ENCODE results near the gene GHDC. TPM values are rescaled to one million over a fixed set of nuclear protein-coding genes. Genes with fewer than 3 reads are reported as not detected.
A peak's percentile ranks its signal among the peaks of the same experiment; 100 is the strongest.

GHDC gene
- total RNA-seq, 2 experiments from 2014 or later: 12.3 to 14.9 TPM

- peaks cover 43% of the 10 kb centered on the region for H3K4me1 Mint-ChIP-seq (ENCODE audit: low read depth)
- peaks cover 21% of the 10 kb centered on the region for H3K27me3 Mint-ChIP-seq
- POLR2A ChIA-PET: interaction anchor here (1.0 to 1.6 kb wide), 5 partner anchors 11 to 206 kb away, joined by 3 to 5 read pairs (median 4); partner anchors contain the start of genes GHDC, STAT5A and STAT5B
- no peaks in the 10 kb centered on the region for H3K36me3 Mint-ChIP-seq (ENCODE audit: low read depth)
- ATAC-seq (no peak), DNase-seq (no peak)
- peak overlapping the region; percentile 75 for H3K27ac Mint-ChIP-seq
- peak overlapping the region; percentile 82 for H3K4me3 Mint-ChIP-seq
- intact Hi-C loops (cut with micrococcal nuclease): no loop called here
- TF ChIP-seq CTCF (IDR thresholded peaks at IDR 0.05): no peak
- CTCF ChIA-PET: interaction anchor here (0.5 to 4.9 kb wide), 11 partner anchors 10 to 344 kb away, joined by 3 to 28 read pairs (median 3); partner anchors contain the start of genes GHDC and KAT2A
- no peaks in the 10 kb centered on the region for H3K9me3 Mint-ChIP-seq
These were observed 11.2 kb downstream of the GHDC start for GRCh38 chr17:42182927-42183734.

- ATAC-seq (no peak), DNase-seq (no peak)
- no peak overlapping the region for H3K27ac Mint-ChIP-seq
- H3K27me3 Mint-ChIP-seq: peaks cover 21% of the 10 kb centered on the region
- ChIA-PET POLR2A (interaction anchor here (0.9 to 2.3 kb wide), 5 partner anchors 8 to 131 kb away, joined by 3 to 9 read pairs (median 5); partner anchors contain the start of gene GHDC), CTCF (interaction anchor here (0.5 to 4.9 kb wide), 22 partner anchors 8 to 493 kb away, joined by 3 to 28 read pairs (median 4); partner anchors contain the start of genes DHX58, DNAJC7, EIF1 and GHDC)
- H3K9me3 Mint-ChIP-seq: no peaks in the 10 kb centered on the region
- H3K36me3 Mint-ChIP-seq (ENCODE audit: low read depth): no peaks in the 10 kb centered on the region
- no peak for TF ChIP-seq CTCF (IDR thresholded peaks at IDR 0.05)
- H3K4me1 Mint-ChIP-seq (ENCODE audit: low read depth): peaks cover 43% of the 10 kb centered on the region
- intact Hi-C loops (cut with micrococcal nuclease): no loop called here
- peak overlapping the region; percentile 59 for H3K4me3 Mint-ChIP-seq
These were observed 12.5 kb downstream of the GHDC start for GRCh38 chr17:42181851-42182207.

- H3K4me1 Mint-ChIP-seq (ENCODE audit: low read depth): peaks cover 43% of the 10 kb centered on the region
These were observed 13.1 kb downstream of the GHDC start, which contains the start of gene KCNH4 for GRCh38 chr17:42180922-42181850. Gene KCNH4 (minus strand): TSS chr17:42181142. CDS start chr17:42180945, 197 bp downstream.

GRCh38 chr17:42180411-42180921, 13.8 kb downstream of the GHDC start:
- H3K4me3 Mint-ChIP-seq: peak overlapping the region; percentile 49
- intact Hi-C loops (cut with micrococcal nuclease): no loop called here
- no peaks in the 10 kb centered on the region for H3K9me3 Mint-ChIP-seq
- H3K36me3 Mint-ChIP-seq (ENCODE audit: low read depth): no peaks in the 10 kb centered on the region
- peaks cover 43% of the 10 kb centered on the region for H3K4me1 Mint-ChIP-seq (ENCODE audit: low read depth)
- ChIA-PET POLR2A (interaction anchor here (0.6 to 2.3 kb wide), 6 partner anchors 10 to 109 kb away, joined by 3 to 9 read pairs (median 4); partner anchors contain the start of gene GHDC), CTCF (interaction anchor here (0.6 to 4.9 kb wide), 13 partner anchors 15 to 226 kb away, joined by 3 to 28 read pairs (median 3); partner anchors contain the start of genes DHX58, GHDC and KAT2A)
- DNase-seq: no peak
- no peak for ATAC-seq
- no peak overlapping the region for H3K27ac Mint-ChIP-seq
- H3K27me3 Mint-ChIP-seq: peaks cover 21% of the 10 kb centered on the region
- no peak for TF ChIP-seq CTCF (IDR thresholded peaks at IDR 0.05)

More at GRCh38 chr17:42180922-42181850, 13.1 kb downstream of the GHDC start, which contains the start of gene KCNH4:
- Mint-ChIP-seq H3K9me3 (no peaks in the 10 kb centered on the region), H3K27ac (no peak within 1 kb of the TSS), H3K36me3 (ENCODE audit: low read depth) (no peaks in the 10 kb centered on the region), H3K27me3 (peaks cover 21% of the 10 kb centered on the region), H3K4me3 (peak within 1 kb of the TSS; percentile 59)
- peak; percentile 92 for DNase-seq
- TF ChIP-seq CTCF (IDR thresholded peaks at IDR 0.05): peak; percentile 68
- CTCF ChIA-PET: interaction anchor here (0.5 to 4.9 kb wide), 27 partner anchors 9 to 492 kb away, joined by 3 to 28 read pairs (median 4); partner anchors contain the start of genes DHX58, DNAJC7, EIF1 and GHDC
- ATAC-seq: peak; percentile 65
- POLR2A ChIA-PET: interaction anchor here (0.6 to 2.3 kb wide), 8 partner anchors 9 to 132 kb away, joined by 3 to 9 read pairs (median 3); partner anchors contain the start of gene GHDC
- intact Hi-C loops (cut with micrococcal nuclease): no loop called here

All from activated CD8-positive, alpha-beta T cell treated with anti-CD3 and anti-CD28 coated beads for 36 hours (primary cell).